Stomach (tissue), 9 donors: Measurements from ENCODE around the gene MEN1. TPM values are rescaled to one million over a fixed set of nuclear protein-coding genes. Genes with fewer than 3 reads are reported as not detected.
A peak's percentile ranks its signal among the peaks of the same experiment; 100 is the strongest.

ENCODE experiments used
- DNase-seq, 2 donors: peaks; one replicate each; pipeline versions ENCODE4 v3.0.0 to v3.0.0-alpha.2; 2013 to 2019
- H3K27ac ChIP-seq, 5 donors: fragments of 200-600 bp in 4 of 5; sonication (generic) in 4 of 5; one replicate each; pipeline ENCODE4 v1.5.1; 2013 to 2019; ENCODE audit warnings: mild to moderate bottlenecking in 1 of 5, moderate library complexity in 1 of 5
- H3K27me3 ChIP-seq, 3 donors: fragments of 200-600 bp; sonication (generic); one replicate each; pipeline ENCODE4 v1.5.1; 2017 to 2019; ENCODE audit warnings: mixed run types in 1 of 3
- H3K36me3 ChIP-seq, 4 donors: fragments of 200-600 bp; sonication (generic); 1 replicate in 3 of 4; 2 replicates in 1 of 4; pipeline ENCODE4 v1.5.1; 2016 to 2019
- H3K4me1 ChIP-seq, 4 donors: fragments of 200-600 bp; sonication (generic); one replicate each; pipeline ENCODE4 v1.5.1; 2016 to 2019
- H3K4me3 ChIP-seq, 4 donors: fragments of 200-600 bp; sonication (generic) in 3 of 4; one replicate each; pipeline ENCODE4 v1.5.1; 2016 to 2019; ENCODE audit warnings: mild to moderate bottlenecking in 1 of 4
- H3K9me3 ChIP-seq, 4 donors: fragments of 200-600 bp; sonication (generic); one replicate each; pipeline ENCODE4 v1.5.1; 2016 to 2019
- CTCF ChIP-seq, 7 experiments: fragments of 450-650 bp in 4 of 7; fragments of 200-600 bp in 3 of 7; sonication (generic) in 3 of 7; IDR thresholded peaks; one replicate each; pipeline ENCODE4 v1.5.1; 2016 to 2019; ENCODE audit warnings: antibody characterized with exemption in 7 of 7, control low read depth in 2 of 7, mild to moderate bottlenecking in 1 of 7
- EP300 ChIP-seq: sonication (generic); formaldehyde crosslinking; IDR thresholded peaks from one replicate; pipeline ENCODE4 v1.6.1; 2017; ENCODE audit warnings: antibody characterized with exemption
- POLR2A ChIP-seq, 4 donors: fragments of 450-650 bp; IDR thresholded peaks; one replicate each; pipeline ENCODE4 v1.6.1; 2016; ENCODE audit warnings: antibody characterized with exemption in 4 of 4, control low read depth in 2 of 4, mild to moderate bottlenecking in 1 of 4, moderate library complexity in 1 of 4
- POLR2AphosphoS5 ChIP-seq, 3 donors: sonication (generic); formaldehyde crosslinking; IDR thresholded peaks; one replicate each; pipeline ENCODE4 v1.6.1; 2016; ENCODE audit warnings: antibody characterized with exemption in 3 of 3
- WGBS, 5 donors: extraction: QIAGEN DNeasy Blood & Tissue Kit in 3 of 5; methylation state at CpG; one replicate each; pipeline versions ENCODE4 v1.1.5 to v1.1.7; 2013 to 2018; 5-methylcytosine and 5-hydroxymethylcytosine counted together
- intact Hi-C: fragments of 100-400 bp; cut with DNase I; formaldehyde crosslinking; loops from one replicate; pipeline ENCODE4 v1.15.1; 2023; ENCODE audit warnings: low total_unique reads
- polyA plus RNA-seq, 3 donors: library from polyadenylated mRNA; stranded (reverse); fragments of 200-250 nt; gene quantifications; one replicate each; pipeline ENCODE4 v1.2.3, GENCODE V29; 2013
- total RNA-seq, 5 donors: library from RNA; depleted of rRNA; stranded (reverse); fragments of >200 nt; gene quantifications; one replicate each; pipeline versions ENCODE4 v1.1.0 to v1.2.3, GENCODE V29; 2014 to 2016
- donor health status: healthy with polysubstance abuse.
- donor health status: Bipolar disorder and iron deficiency.
- donor health status: healthy.

Gene MEN1
- total and polyA plus RNA-seq, 8 donors, result 9.4 to 62.5 (median 15.9) TPM

- H3K9me3 ChIP-seq, result no peaks in the 10 kb centered on the region
- no peaks in the 10 kb centered on the region for H3K27me3 ChIP-seq
- TF ChIP-seq CTCF (IDR thresholded peaks at IDR 0.05), result peak in 5 of 7 experiments; percentile 36 to 78 (median 60)
- peak in 1 of 3 donors; percentile 6 for TF ChIP-seq POLR2AphosphoS5 (IDR thresholded peaks at IDR 0.05)
- no peak for TF ChIP-seq EP300
- H3K27ac ChIP-seq, result peak overlapping the region in 4 of 5 donors; percentile 22 to 71 (median 64)
- peaks cover 37 to 80% (median 52%) of the 10 kb centered on the region in 4 donors for H3K4me1 ChIP-seq
- no peak overlapping the region for H3K4me3 ChIP-seq
- 45 to 59% (median 57%) methylated on average over 16 to 19 of the region's 19 CpGs for WGBS, 5 donors
- DNase-seq, result peak; percentile 73 to 83
- peaks cover 100% of the 10 kb centered on the region in 4 donors for H3K36me3 ChIP-seq
- intact Hi-C loops, result no loop called here
Measured at GRCh38 chr11:64767344-64768299, 42.7 kb downstream of the MEN1 start.

- no peak overlapping the region for H3K4me3 ChIP-seq
- 96 to 98% (median 97%) methylated on average over 11 of the region's 11 CpGs for whole genome bisulfite sequencing, 5 donors
- DNase-seq, result no peak
- H3K36me3 ChIP-seq, result peaks cover 98 to 100% (median 99%) of the 10 kb centered on the region in 4 donors
- no peak for TF ChIP-seq POLR2A (IDR thresholded peaks at IDR 0.05)
- TF ChIP-seq CTCF (IDR thresholded peaks at IDR 0.05), result no peak
- no peak for TF ChIP-seq POLR2AphosphoS5 (IDR thresholded peaks at IDR 0.05)
- TF ChIP-seq EP300, result no peak
- H3K27me3 ChIP-seq, result no peaks in the 10 kb centered on the region
- no peaks in the 10 kb centered on the region for H3K9me3 ChIP-seq
- H3K4me1 ChIP-seq, result peaks cover 29 to 80% (median 50%) of the 10 kb centered on the region in 4 donors
- H3K27ac ChIP-seq, result peak overlapping the region in 4 of 5 donors; percentile 22 to 71 (median 64)
- intact Hi-C loops, result no loop called here
Measured at GRCh38 chr11:64766881-64767280, 43.5 kb downstream of the MEN1 start.

- Histone ChIP-seq H3K4me1 (peaks cover 26 to 80% (median 49%) of the 10 kb centered on the region in 4 donors), H3K27ac (no peak overlapping the region), H3K36me3 (peaks cover 89 to 94% (median 91%) of the 10 kb centered on the region in 4 donors), H3K9me3 (no peaks in the 10 kb centered on the region), H3K27me3 (no peaks in the 10 kb centered on the region), H3K4me3 (no peak overlapping the region)
- intact Hi-C loops, result no loop called here
- DNase-seq, result no peak
- 85 to 93% (median 87%) methylated on average over 32 to 42 of the region's 42 CpGs for WGBS, 5 donors
- TF ChIP-seq EP300 (no peak), POLR2AphosphoS5 (IDR thresholded peaks at IDR 0.05) (no peak), POLR2A (IDR thresholded peaks at IDR 0.05) (no peak), CTCF (IDR thresholded peaks at IDR 0.05) (no peak)
Measured at GRCh38 chr11:64765851-64766665, 44.3 kb downstream of the MEN1 start.

GRCh38 chr11:64765291-64765850, 45.0 kb downstream of the MEN1 start:
- peaks cover 82 to 87% (median 84%) of the 10 kb centered on the region in 4 donors for H3K36me3 ChIP-seq
- peaks cover 32 to 82% (median 53%) of the 10 kb centered on the region in 4 donors for H3K4me1 ChIP-seq
- peak overlapping the region in 3 of 5 donors; percentile 67 to 77 (median 75) for H3K27ac ChIP-seq
- no peak for DNase-seq
- no peaks in the 10 kb centered on the region for H3K27me3 ChIP-seq
- 85 to 89% (median 87%) methylated on average over 30 of the region's 30 CpGs for WGBS, 5 donors
- H3K4me3 ChIP-seq, result no peak overlapping the region
- intact Hi-C loops, result no loop called here
- no peaks in the 10 kb centered on the region for H3K9me3 ChIP-seq
- TF ChIP-seq POLR2AphosphoS5 (IDR thresholded peaks at IDR 0.05), result no peak
- no peak for TF ChIP-seq POLR2A (IDR thresholded peaks at IDR 0.05)
- no peak for TF ChIP-seq CTCF (IDR thresholded peaks at IDR 0.05)
- TF ChIP-seq EP300, result no peak
